ENCODE data around the gene KRT32. TPM values are rescaled to one million over a fixed set of nuclear protein-coding genes. Genes with fewer than 3 reads are reported as not detected.

The KRT32 gene
- total RNA-seq, 1 experiment from 2014 or later = 0.42 TPM

- ATAC-seq (no peak), DNase-seq (ENCODE audit: low read depth, low spot score) (no peak)
- ChIA-PET CTCF (interaction anchor here (1.2 to 1.9 kb wide), 2 partner anchors 14 to 32 kb away, joined by 3 to 4 read pairs; no protein-coding TSS in a partner anchor), POLR2A (no interaction called here), RAD21 (ENCODE audit: low non-redundant PET in 1 of 2, low total read pairs in 2 of 2, uncharacterized antibody in 2 of 2, unreplicated experiment in 2 of 2) (no interaction called here)
- H3K4me2 ChIP-seq (ENCODE audit: low read length) = no peak overlapping the region
- no peaks in the 10 kb centered on the region for H3K27me3 ChIP-seq (ENCODE audit: insufficient read depth, low read length)
- intact Hi-C loops (cut with micrococcal nuclease) = no loop called here
- BruUV-seq (replicated peaks) = no TSS peak
- H2AFZ ChIP-seq (ENCODE audit: low read depth, low read length, poor library complexity, severe bottlenecking) = no peak overlapping the region
- no peaks in the 10 kb centered on the region for H3K9me2 ChIP-seq (ENCODE audit: insufficient read depth)
- TF ChIP-seq POLR2A (IDR thresholded peaks at IDR 0.05; ENCODE audit: borderline replicate concordance, extremely low read depth, insufficient read depth, insufficient read length) = no peak
- no peak for TF ChIP-seq CTCF (IDR thresholded peaks at IDR 0.05 in 2 of 3, conservative IDR thresholded peaks at IDR 0.05 in 1 of 3; ENCODE audit: borderline replicate concordance in 1 of 3, insufficient read depth in 1 of 3, low read depth in 2 of 3, low read length in 2 of 3)
- no peak for TF ChIP-seq SIN3A (IDR thresholded peaks at IDR 0.05; ENCODE audit: low read depth)
- TF ChIP-seq RAD21 (IDR thresholded peaks at IDR 0.05; ENCODE audit: low read depth) = no peak
- TF ChIP-seq EZH2phosphoT487 (IDR thresholded peaks at IDR 0.05; ENCODE audit: borderline replicate concordance) = no peak
- no peak for TF ChIP-seq ZNF274 (IDR thresholded peaks at IDR 0.05; ENCODE audit: low read depth, low read length)
- TF ChIP-seq CEBPB (IDR thresholded peaks at IDR 0.05; ENCODE audit: low read depth) = no peak
- no peak for TF ChIP-seq EGR1 (IDR thresholded peaks at IDR 0.05; ENCODE audit: low read depth)
- TF ChIP-seq ZBTB33 (IDR thresholded peaks at IDR 0.05; ENCODE audit: extremely low read depth, insufficient replicate concordance, low read length) = no peak
- TF ChIP-seq TCF7L2 (IDR thresholded peaks at IDR 0.05; ENCODE audit: borderline replicate concordance, extremely low read depth, insufficient read depth, insufficient read length) = no peak
- no peak for TF ChIP-seq CBX3 (IDR thresholded peaks at IDR 0.05; ENCODE audit: low read depth)
- no peak for TF ChIP-seq REST (IDR thresholded peaks at IDR 0.05; ENCODE audit: low read depth)
- no peak for TF ChIP-seq ZFX (IDR thresholded peaks at IDR 0.05)
- no peak for TF ChIP-seq YY1 (IDR thresholded peaks at IDR 0.05; ENCODE audit: extremely low read depth, insufficient replicate concordance, low read depth, low read length)
- no peak for TF ChIP-seq ATF3 (IDR thresholded peaks at IDR 0.05)
- TF ChIP-seq EZH2 (IDR thresholded peaks at IDR 0.05) = no peak
- TF ChIP-seq MAX (IDR thresholded peaks at IDR 0.05) = no peak
- no peak for TF ChIP-seq FOSL1 (IDR thresholded peaks at IDR 0.05; ENCODE audit: low read depth)
- H3K27ac ChIP-seq (ENCODE audit: low read depth, low read length) = no peak overlapping the region
- H3K9ac ChIP-seq (ENCODE audit: low read length) = no peak overlapping the region
- H3K4me1 ChIP-seq (ENCODE audit: control insufficient read depth in 1 of 2, insufficient read depth in 2 of 2, low read length in 2 of 2) = peaks cover 31 to 61% of the 10 kb centered on the region in 2 experiments
- no peaks in the 10 kb centered on the region for H4K20me1 ChIP-seq (ENCODE audit: insufficient read depth)
- H3K79me2 ChIP-seq (ENCODE audit: insufficient read depth, low read length) = no peaks in the 10 kb centered on the region
- H3K9me3 ChIP-seq (ENCODE audit: control insufficient read depth in 1 of 2, insufficient read depth in 1 of 2, low read depth in 1 of 2, low read length in 2 of 2) = no peaks in the 10 kb centered on the region
- H3K36me3 ChIP-seq (ENCODE audit: control insufficient read depth in 1 of 2, insufficient read depth in 2 of 2, low read length in 2 of 2) = 0 out of 4 replicates have a peak, but pooled peaks cover 0 to 5% of the 10 kb centered on the region in 2 experiments
- no peak overlapping the region for H3K4me3 ChIP-seq (replicated peaks in 1 of 2; ENCODE audit: low read depth in 1 of 2, low read length in 2 of 2)
Measured at GRCh38 chr17:41516830-41517283, 49.7 kb upstream of the KRT32 start.
